Pons (tissue), 1 donor: ENCODE results near the gene LONP1.

Experiments used
- DNase-seq: peaks from one replicate; pipeline ENCODE4 v3.0.0-alpha.2; 2016; ENCODE audit warnings: low spot score

Gene LONP1

GRCh38 chr19:5679289-5680083, 40.5 kb downstream of the LONP1 start:
- DNase-seq = no peak

DNA sequence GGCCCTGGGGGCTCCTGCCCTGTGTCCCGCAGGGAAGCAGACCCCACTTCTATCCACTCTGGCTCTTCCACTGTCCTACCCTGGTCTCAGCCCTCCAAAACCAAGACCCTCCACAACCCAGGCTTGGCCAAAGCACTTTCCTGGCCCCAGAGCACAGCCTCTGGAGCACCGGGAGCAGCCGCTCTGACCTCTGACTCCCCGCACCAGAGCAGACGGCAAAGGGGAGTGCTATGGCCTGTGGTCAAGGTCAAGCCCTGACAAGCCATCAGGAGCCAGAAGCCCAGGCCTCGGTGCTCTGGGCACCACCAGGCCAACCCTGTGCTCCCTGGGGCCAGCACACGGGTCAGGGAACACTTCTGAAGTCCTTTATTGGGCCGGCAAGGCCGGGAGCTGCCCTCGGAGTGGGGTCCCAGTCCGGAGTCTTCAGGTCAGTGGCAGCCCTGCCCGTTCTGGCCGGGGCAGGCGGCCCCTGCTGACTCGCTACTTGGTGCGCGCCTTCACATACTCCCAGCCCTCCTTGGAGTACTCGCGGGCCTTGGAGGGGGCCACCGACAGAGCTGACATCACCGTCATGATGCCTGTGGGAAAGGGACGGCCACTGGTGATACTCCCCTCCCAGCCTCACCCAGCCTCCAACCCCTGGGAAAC, 41.8 kb downstream of the LONP1 start:
- DNase-seq = no peak

GRCh38 chr19:5677580-5677979, 42.4 kb downstream of the LONP1 start:
- DNase-seq = no peak

- DNase-seq = no peak
These were observed 42.8 kb downstream of the LONP1 start for GRCh38 chr19:5677136-5677535.

- DNase-seq = no peak
These were observed 43.2 kb downstream of the LONP1 start for GRCh38 chr19:5676772-5677105.

- DNase-seq = no peak
These were observed 43.7 kb downstream of the LONP1 start for GRCh38 chr19:5676105-5676771.

DNA sequence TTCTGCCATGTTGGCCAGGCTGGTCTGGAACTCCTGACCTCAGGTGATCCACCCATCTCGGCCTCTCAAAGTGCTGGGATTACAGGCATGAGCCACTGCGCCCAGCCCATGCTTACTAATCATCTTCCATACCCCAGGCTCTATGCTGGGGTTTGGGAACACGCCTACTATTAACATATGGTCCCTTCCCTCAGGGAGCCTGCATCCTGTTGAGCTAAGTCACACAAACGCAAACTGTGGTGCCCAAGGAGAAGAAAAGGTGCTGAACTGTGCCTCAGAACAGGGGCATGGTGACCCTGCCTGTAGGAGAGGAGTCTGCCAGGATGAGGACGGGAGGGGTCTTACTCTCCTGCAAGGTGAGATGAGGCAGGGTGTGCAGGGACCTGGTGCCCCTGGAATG, 45.2 kb downstream of the LONP1 start:
- DNase-seq = no peak

DNA sequence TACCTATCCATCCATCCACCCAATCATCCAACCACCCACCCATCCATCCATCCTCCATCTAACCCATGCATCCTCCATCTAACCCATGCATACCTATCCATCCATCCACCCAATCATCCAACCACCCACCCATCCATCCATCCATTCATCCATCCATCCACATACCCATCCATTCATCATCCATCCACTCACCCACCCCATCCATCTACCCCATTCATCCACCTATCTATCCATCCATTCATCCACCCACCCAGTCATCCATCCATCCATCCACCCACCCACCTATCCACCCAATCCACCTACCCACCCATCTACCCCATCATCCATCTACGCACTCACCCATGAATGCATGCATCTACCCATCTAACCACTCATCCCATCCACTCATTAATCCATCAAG, 46.2 kb downstream of the LONP1 start:
- no peak for DNase-seq

DNA sequence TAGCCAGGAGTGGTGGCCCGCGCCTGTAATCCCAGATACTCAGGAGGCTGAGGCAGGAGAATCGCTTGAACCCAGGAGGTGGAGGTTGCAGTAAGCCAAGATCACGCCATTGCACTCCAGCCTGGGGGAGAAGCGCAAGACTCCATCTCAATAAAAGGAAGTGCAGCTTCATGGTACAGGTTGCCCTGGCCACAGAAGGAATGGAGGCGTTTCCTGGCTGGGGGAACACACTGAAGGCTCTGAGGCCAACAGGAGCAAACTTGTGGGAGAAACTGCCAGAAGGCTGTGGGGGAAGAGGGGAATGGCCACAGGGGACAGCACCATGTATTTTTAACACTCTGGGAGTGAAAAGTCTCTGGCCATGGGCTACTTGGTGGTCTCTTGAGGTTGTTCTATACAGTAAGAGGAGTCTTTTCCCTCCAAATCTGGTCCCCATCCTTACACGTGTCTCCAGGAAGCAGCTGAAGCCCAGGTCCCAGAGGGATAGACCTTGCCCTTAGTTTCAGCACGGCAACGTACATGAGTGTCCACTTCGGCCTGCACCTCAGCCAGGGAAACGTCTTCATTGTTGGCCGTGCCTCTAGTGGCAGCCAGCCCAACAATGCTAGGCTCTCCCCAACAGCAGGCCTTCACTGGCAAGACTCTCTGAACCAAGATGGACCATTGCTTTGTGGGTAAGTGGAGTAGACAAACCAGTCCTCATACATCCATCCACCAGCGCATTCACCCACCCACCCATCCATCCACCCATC, 47.1 kb downstream of the LONP1 start:
- DNase-seq = no peak

DNA sequence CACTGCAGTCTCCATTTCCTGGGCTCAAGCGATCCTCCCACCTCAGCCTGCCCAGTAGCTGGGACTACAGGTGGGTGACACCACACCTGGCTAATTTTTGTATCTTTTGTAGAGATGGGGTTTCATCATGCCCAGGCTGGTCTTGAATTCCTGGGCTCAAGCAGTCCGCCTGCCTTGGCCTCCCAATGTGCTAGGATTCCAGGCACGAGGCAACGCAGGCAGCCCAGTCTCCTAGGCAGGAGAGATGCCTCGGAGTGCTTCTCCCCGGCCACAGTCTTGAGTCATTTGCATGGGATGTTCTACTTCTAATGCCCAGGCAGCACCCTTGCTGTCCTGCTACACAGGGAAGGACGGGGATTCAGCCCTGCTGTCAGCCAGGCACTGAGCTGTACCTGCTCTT, 48.3 kb downstream of the LONP1 start:
- DNase-seq = no peak

DNA sequence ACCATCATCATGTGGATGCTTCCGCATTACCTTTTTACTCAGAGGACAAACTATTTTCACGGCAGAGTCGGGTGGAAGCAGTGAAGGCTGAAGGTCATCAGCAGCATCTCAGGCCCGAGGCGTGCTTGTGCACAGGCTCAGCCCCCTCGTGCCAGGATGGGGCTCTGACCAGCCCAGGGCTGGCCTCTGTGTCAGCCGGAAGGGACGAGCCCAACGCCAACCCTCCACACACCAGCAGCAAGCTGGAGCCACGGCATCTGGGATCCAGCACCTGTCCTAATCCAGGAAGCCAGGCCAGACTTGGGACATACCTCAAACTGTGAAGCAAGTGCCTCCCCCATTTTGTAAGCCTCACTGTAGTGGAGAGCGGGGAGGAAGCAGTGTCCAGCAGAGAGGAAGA, 50.7 kb downstream of the LONP1 start:
- no peak for DNase-seq

DNA sequence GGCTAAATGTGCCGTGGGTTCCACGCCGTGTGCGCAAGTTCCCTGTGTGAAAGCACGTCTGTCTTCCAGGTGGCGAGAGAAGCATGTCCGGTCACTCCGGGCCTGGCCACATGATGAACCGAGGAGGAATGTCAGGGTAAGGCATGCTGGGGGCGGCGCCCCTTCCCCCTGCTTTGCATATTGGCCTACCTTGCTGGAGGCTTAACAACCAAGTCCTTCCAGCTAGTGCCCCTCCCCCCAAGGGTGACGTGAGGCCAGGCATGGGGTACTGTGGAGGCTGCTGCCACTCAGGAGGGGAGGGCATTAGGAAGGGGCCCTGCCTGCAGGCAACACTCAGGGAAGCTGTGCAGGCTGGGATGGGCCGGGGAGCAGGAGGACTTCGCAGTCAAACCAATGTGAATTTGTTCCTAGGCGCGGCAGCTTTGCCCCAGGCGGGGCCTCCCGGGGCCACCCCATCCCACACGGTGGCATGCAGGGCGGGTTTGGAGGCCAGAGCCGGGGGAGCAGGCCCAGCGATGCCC, 52.1 kb downstream of the LONP1 start:
- DNase-seq = no peak

GRCh38 chr19:5666921-5667610, 52.9 kb downstream of the LONP1 start:
- DNase-seq = no peak

- DNase-seq = no peak
These were observed 54.0 kb downstream of the LONP1 start for GRCh38 chr19:5665781-5666513.

- DNase-seq = no peak
These were observed 55.4 kb downstream of the LONP1 start for GRCh38 chr19:5664515-5664914.

DNA sequence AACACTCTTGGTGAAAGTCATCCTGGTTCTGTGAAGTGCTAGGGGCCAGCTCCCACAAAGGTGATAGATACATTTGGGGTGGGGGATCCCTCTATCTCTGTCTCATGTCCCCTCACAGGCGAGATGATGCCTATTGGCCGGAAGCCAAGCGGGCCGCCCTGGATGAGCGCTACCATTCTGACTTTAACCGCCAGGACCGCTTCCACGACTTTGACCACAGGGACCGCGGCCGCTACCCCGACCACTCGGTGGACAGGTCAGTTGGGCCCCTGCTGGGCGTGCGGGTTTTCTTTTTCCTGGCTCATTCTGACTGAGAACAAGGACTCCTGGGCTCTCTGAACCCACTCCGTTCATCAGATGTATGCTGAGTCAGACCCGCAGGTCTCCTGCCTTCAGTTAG, 56.0 kb downstream of the LONP1 start:
- no peak for DNase-seq

DNA sequence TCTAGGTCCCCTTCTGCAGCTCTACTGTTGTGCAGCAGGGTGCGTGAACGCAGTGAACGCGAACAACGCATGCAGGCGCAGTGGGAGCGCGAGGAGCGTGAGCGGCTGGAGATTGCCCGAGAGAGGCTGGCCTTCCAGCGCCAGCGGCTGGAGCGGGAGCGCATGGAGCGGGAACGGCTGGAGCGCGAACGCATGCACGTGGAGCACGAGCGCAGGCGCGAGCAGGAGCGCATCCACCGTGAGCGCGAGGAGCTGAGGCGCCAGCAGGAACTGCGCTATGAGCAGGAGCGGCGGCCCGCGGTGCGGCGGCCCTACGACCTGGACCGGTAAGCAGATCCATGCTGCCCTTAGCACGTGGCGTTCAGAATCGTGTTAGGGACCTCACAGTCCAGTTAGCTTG, 58.5 kb downstream of the LONP1 start:
- no peak for DNase-seq

DNA sequence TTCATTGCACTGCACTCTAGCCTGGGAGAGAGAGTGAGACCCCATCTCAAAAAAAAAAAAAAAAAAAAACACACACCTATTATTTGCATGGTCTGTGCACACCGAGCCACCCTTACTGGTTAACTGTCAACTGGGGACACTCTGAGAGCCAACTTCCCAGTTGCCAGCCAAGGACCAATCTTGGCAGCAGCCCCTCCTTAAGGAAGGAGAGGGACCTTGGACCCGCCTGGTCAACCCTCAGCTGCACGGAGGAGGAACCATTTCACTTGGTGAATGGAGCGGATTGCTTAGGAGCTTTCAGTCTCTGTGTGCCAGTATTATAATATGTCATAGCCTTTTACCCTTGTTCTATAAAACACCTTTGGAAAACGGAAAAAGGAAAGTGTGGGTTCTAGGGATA, 64.5 kb downstream of the LONP1 start:
- no peak for DNase-seq

GRCh38 chr19:5654931-5655330, 65.0 kb downstream of the LONP1 start:
- DNase-seq = no peak

DNA sequence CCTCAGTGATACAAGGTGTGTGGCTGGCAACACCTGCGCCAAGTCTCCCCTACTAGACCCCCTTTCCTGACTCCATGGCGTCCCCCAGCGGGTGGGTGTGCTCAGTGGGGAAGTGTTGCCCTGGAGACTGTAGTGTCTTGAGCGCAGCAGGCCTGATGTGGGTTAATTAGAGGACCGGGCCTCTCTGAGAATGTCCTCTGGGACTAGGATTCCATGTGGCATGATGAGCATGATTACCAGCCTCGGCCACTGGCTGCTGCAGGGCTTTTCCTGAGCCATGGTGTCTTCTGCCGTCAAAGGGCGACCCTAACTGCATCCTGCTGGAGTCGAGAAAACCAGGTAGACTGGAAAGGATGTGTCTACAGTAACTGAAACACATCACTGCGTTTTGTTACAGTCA, 67.7 kb downstream of the LONP1 start:
- no peak for DNase-seq

DNA sequence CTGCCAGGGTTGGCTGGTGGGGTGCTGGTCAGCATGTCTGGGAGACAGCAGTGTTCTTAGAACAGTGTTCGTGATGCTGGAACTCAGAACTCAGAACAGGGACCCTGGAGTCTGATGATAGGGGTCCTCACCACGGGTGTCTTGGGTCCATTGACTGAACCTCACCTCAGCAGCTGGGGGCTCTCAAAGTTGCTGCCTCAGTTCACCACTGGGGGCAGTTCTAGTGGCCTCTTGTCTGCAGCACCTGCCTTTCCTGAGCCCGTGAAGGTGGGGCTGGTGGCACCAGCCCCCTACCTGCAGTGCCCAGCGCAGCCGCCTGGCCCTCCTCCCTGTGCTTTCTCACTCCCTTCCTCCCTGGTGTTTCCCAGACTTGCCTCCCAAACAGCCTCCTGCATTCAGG, 68.6 kb downstream of the LONP1 start:
- DNase-seq = no peak
